SIG-M5 treated with dmso at 0.1 percent for 504 hours (cell line): ENCODE results near the gene CBARP.
A peak's percentile ranks its signal among the peaks of the same experiment; 100 is the strongest.

Experiments
- DNase-seq: peaks from one replicate; lab custom pipeline; 2025; ENCODE audit not compliant: unreplicated experiment; lab: John Stamatoyannopoulos, UW

Gene CBARP

GRCh38 chr19:1264801-1265614 lies 27.2 kb upstream of the CBARP start:
- no peak for DNase-seq

- DNase-seq = no peak
Measured at GRCh38 chr19:1263188-1263587, 25.4 kb upstream of the CBARP start.

- no peak for DNase-seq
Measured at GRCh38 chr19:1262623-1263123, 24.9 kb upstream of the CBARP start.

GRCh38 chr19:1261798-1262622 lies 24.2 kb upstream of the CBARP start:
- DNase-seq = no peak

- no peak for DNase-seq
Measured at GRCh38 chr19:1261538-1261797, 23.7 kb upstream of the CBARP start.

- peak; percentile 83 for DNase-seq
Measured at GRCh38 chr19:1260749-1261537, 23.1 kb upstream of the CBARP start.

- no peak for DNase-seq
Measured at GRCh38 chr19:1259876-1260748, 22.3 kb upstream of the CBARP start.

GRCh38 chr19:1259206-1259875 lies 21.5 kb upstream of the CBARP start:
- DNase-seq = no peak

- no peak for DNase-seq
Measured at GRCh38 chr19:1258707-1259205, 21.0 kb upstream of the CBARP start.

- no peak for DNase-seq
Measured at GRCh38 chr19:1258163-1258492, 20.3 kb upstream of the CBARP start.

- no peak for DNase-seq
Measured at GRCh38 chr19:1257475-1258162, 19.8 kb upstream of the CBARP start.

GRCh38 chr19:1256646-1257474 lies 19.1 kb upstream of the CBARP start:
- no peak for DNase-seq

- no peak for DNase-seq
Measured at GRCh38 chr19:1255186-1256161, 17.7 kb upstream of the CBARP start.

- no peak for DNase-seq
Measured at GRCh38 chr19:1254530-1255185, 16.9 kb upstream of the CBARP start.

- DNase-seq = no peak
Measured at GRCh38 chr19:1254081-1254527, 16.3 kb upstream of the CBARP start.

- DNase-seq = no peak
Measured at GRCh38 chr19:1253514-1254080, 15.8 kb upstream of the CBARP start.
